HepG2 (cell line): ENCODE data around the gene TJP2. TPM values are rescaled to one million over a fixed set of nuclear protein-coding genes. Genes with fewer than 3 reads are reported as not detected.

Source experiments
- ARNT ChIP-seq: fragments of 450-650 bp; IDR thresholded peaks from 2 replicates; pipeline ENCODE4 v1.6.1; 2017
- ASH2L ChIP-seq: fragments of 300-600, 200-600 bp; sonication (generic); IDR thresholded peaks from 2 replicates; pipeline ENCODE4 v1.7.0; 2017; ENCODE audit warnings: low read depth, mild to moderate bottlenecking, moderate library complexity, mixed read lengths, low read length; ENCODE audit not compliant: insufficient read length
- ATRX ChIP-seq: sonication (generic); formaldehyde crosslinking; IDR thresholded peaks from 2 replicates; pipeline ENCODE4 v1.4.0; 2020; ENCODE audit warnings: missing genetic modification reagents, borderline replicate concordance
- BRD4 ChIP-seq: sonication (generic); formaldehyde crosslinking; IDR thresholded peaks from 2 replicates; pipeline ENCODE4 v1.4.0; 2020; ENCODE audit warnings: missing genetic modification reagents
- GATAD1 ChIP-seq: IDR thresholded peaks from 2 replicates; pipeline ENCODE4 v1.6.1; 2016; ENCODE audit warnings: missing genetic modification reagents, missing compliant biosample characterization
- HOXA5 ChIP-seq: sonication (generic); formaldehyde crosslinking; IDR thresholded peaks from 2 replicates; pipeline ENCODE4 v1.4.0; 2020; ENCODE audit warnings: missing genetic modification reagents
- MEF2D ChIP-seq: sonication (generic); formaldehyde crosslinking; IDR thresholded peaks from 2 replicates; pipeline ENCODE4 v1.5.1; 2020; ENCODE audit warnings: mild to moderate bottlenecking, missing genetic modification reagents
- MLXIP ChIP-seq: sonication (generic); formaldehyde crosslinking; IDR thresholded peaks from 2 replicates; pipeline ENCODE4 v1.9.0; 2021; ENCODE audit warnings: missing genetic modification reagents, borderline replicate concordance
- PHF8 ChIP-seq: sonication (generic); formaldehyde crosslinking; IDR thresholded peaks from 2 replicates; pipeline ENCODE4 v1.5.0; 2020; ENCODE audit warnings: missing genetic modification reagents
- TCF12 ChIP-seq, 2 experiments: fragments of 450-650 bp in 1 of 2; sonication (generic) in 1 of 2; formaldehyde crosslinking in 1 of 2; IDR thresholded peaks; 2 replicates each; pipeline versions ENCODE4 v1.6.1 to v1.8.0; 2017 to 2022; ENCODE audit warnings: antibody characterized with exemption in 1 of 2, mild to moderate bottlenecking in 1 of 2, missing genetic modification reagents in 1 of 2, moderate library complexity in 1 of 2
- TGIF2 ChIP-seq: IDR thresholded peaks from 2 replicates; pipeline ENCODE4 v1.6.1; 2016; ENCODE audit warnings: control low read depth, missing compliant biosample characterization
- ZNF451 ChIP-seq: sonication (generic); formaldehyde crosslinking; IDR thresholded peaks from 2 replicates; pipeline ENCODE4 v1.5.0; 2020; ENCODE audit warnings: mild to moderate bottlenecking, missing genetic modification reagents
- ZNF460 ChIP-seq: sonication (generic); formaldehyde crosslinking; IDR thresholded peaks from 2 replicates; pipeline ENCODE4 v1.5.1; 2020; ENCODE audit warnings: missing genetic modification reagents, mild to moderate bottlenecking, borderline replicate concordance
- ZNF501 ChIP-seq: sonication (generic); formaldehyde crosslinking; IDR thresholded peaks from 2 replicates; pipeline ENCODE4 v1.5.1; 2020; ENCODE audit warnings: mild to moderate bottlenecking, moderate library complexity, missing genetic modification reagents
- ZNF7 ChIP-seq: IDR thresholded peaks from 2 replicates; pipeline ENCODE4 v1.6.1; 2016; ENCODE audit warnings: missing biosample characterization, missing genetic modification reagents
- ZNF703 ChIP-seq: sonication (generic); formaldehyde crosslinking; IDR thresholded peaks from 2 replicates; pipeline ENCODE4 v1.5.1; 2020; ENCODE audit warnings: missing genetic modification reagents, mild to moderate bottlenecking, moderate library complexity, borderline replicate concordance
- polyA plus RNA-seq, 8 experiments: library from polyadenylated mRNA; depleted of rRNA in 3 of 8; stranded (reverse) in 7 of 8; unstranded in 1 of 8; fragments of >200 nt; fragmentation: Illumina TruSeq in 4 of 8; extraction: Trizol in 4 of 8; gene quantifications; 2 replicates each; pipeline versions ENCODE4 v1.2.1 to v1.2.3, GENCODE V29; 2011 to 2016; ENCODE audit warnings: low read depth in 4 of 8, missing spikeins in 1 of 8, mixed read lengths in 1 of 8; ENCODE audit not compliant: insufficient read depth in 1 of 8
- total RNA-seq, 5 experiments: library from RNA; depleted of rRNA; stranded (reverse); fragments of >200 nt; fragmentation: Illumina TruSeq; extraction: Trizol; gene quantifications; 2 replicates each; pipeline ENCODE4 v1.2.3, GENCODE V29; 2016; ENCODE audit warnings: low read depth in 1 of 5
- TF ChIP-seq, protein P1 (sequence below): sonication (generic); formaldehyde crosslinking; IDR thresholded peaks from 2 replicates; pipeline ENCODE4 v1.4.0; 2020; ENCODE audit warnings: mild to moderate bottlenecking, missing genetic modification reagents
- TF ChIP-seq, protein P2 (sequence below): sonication (generic); formaldehyde crosslinking; IDR thresholded peaks from 2 replicates; pipeline ENCODE4 v1.4.0; 2020; ENCODE audit warnings: missing genetic modification reagents, mild to moderate bottlenecking, borderline replicate concordance

Gene TJP2
- total and polyA plus RNA-seq, 2 of the 13 experiments (the other 11 are each of a cell fraction or from before 2014, with no cell fraction given), result 109 to 110 TPM

DNA sequence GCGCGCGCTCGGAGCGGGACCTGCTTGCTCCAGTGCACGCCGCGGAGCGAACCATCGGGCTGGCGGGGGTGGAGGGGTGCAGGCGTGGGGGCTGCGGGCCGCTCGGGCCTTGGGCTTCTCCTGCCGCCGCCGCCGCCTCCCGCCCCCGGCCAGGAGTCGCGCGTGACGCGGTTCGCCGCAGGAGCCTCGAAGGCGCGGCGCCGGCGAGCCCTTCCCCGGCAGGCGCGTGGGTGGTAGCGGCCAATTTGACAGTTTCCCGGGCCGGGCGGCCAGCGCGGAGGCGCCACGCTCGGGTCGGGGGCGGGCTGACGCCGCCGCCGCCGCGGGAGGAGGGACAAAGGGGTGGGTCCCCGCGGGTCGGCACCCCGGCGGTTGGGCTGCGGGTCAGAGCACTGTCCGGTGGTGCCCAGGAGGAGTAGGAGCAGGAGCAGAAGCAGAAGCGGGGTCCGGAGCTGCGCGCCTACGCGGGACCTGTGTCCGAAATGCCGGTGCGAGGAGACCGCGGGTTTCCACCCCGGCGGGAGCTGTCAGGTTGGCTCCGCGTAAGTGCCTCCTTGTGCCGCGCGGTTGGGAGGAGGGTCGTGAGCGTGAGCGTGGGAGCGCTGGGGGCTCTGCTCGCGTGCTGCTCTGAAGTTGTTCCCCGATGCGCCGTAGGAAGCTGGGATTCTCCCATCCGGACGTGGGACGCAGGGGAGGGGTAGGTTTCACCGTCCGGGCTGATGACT lies at the start of gene TJP2 (continued):
- TF ChIP-seq ZNF460 (CRISPR knock-in tag) (no peak), BRD4 (CRISPR knock-in tag) (no peak), GATAD1 (CRISPR knock-in tag) (no peak), MLXIP (CRISPR knock-in tag) (no peak), TCF12 (IDR thresholded peaks at IDR 0.05) (no peak), TCF12 (CRISPR knock-in tag; IDR thresholded peaks at IDR 0.05) (no peak), ZNF451 (CRISPR knock-in tag) (peak; percentile 15; the same call in 1 of the 2 replicates), ARNT (no peak), ZNF703 (CRISPR knock-in tag) (no peak), ASH2L (peak; percentile 97), ATRX (CRISPR knock-in tag) (no peak), ZNF7 (CRISPR knock-in tag) (no peak), PHF8 (CRISPR knock-in tag) (peak; percentile 53), HOXA5 (no peak), MEF2D (CRISPR knock-in tag) (no peak), ZNF501 (CRISPR knock-in tag) (no peak), TGIF2 (CRISPR knock-in tag) (no peak)
- TF ChIP-seq, protein P1, sequence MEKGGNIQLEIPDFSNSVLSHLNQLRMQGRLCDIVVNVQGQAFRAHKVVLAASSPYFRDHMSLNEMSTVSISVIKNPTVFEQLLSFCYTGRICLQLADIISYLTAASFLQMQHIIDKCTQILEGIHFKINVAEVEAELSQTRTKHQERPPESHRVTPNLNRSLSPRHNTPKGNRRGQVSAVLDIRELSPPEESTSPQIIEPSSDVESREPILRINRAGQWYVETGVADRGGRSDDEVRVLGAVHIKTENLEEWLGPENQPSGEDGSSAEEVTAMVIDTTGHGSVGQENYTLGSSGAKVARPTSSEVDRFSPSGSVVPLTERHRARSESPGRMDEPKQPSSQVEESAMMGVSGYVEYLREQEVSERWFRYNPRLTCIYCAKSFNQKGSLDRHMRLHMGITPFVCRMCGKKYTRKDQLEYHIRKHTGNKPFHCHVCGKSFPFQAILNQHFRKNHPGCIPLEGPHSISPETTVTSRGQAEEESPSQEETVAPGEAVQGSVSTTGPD (CRISPR knock-in tag), result no peak
- TF ChIP-seq, protein P2, sequence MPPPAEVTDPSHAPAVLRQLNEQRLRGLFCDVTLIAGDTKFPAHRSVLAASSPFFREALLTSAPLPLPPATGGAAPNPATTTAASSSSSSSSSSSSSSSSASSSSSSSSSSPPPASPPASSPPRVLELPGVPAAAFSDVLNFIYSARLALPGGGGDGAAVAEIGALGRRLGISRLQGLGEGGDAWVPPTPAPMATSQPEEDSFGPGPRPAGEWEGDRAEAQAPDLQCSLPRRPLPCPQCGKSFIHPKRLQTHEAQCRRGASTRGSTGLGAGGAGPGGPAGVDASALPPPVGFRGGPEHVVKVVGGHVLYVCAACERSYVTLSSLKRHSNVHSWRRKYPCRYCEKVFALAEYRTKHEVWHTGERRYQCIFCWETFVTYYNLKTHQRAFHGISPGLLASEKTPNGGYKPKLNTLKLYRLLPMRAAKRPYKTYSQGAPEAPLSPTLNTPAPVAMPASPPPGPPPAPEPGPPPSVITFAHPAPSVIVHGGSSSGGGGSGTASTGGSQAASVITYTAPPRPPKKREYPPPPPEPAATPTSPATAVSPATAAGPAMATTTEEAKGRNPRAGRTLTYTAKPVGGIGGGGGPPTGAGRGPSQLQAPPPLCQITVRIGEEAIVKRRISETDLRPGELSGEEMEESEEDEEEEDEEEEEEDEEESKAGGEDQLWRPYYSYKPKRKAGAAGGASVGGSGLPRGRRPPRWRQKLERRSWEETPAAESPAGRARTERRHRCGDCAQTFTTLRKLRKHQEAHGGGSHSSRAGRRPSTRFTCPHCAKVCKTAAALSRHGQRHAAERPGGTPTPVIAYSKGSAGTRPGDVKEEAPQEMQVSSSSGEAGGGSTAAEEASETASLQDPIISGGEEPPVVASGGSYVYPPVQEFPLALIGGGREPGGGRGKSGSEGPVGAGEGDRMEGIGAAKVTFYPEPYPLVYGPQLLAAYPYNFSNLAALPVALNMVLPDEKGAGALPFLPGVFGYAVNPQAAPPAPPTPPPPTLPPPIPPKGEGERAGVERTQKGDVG (CRISPR knock-in tag), result no peak
